C4-2B (cell line): ENCODE data around the gene MEGF8.

Source experiments
- ZFX ChIP-seq: fragments of 450-650 bp; IDR thresholded peaks from 2 replicates; pipeline ENCODE4 v1.6.1; 2017
- TF ChIP-seq, protein P1 (sequence below): fragments of 450-650 bp; conservative IDR thresholded peaks from 2 replicates; pipeline ENCODE4 v1.5.1; 2017; ENCODE audit warnings: mild to moderate bottlenecking

DNA sequence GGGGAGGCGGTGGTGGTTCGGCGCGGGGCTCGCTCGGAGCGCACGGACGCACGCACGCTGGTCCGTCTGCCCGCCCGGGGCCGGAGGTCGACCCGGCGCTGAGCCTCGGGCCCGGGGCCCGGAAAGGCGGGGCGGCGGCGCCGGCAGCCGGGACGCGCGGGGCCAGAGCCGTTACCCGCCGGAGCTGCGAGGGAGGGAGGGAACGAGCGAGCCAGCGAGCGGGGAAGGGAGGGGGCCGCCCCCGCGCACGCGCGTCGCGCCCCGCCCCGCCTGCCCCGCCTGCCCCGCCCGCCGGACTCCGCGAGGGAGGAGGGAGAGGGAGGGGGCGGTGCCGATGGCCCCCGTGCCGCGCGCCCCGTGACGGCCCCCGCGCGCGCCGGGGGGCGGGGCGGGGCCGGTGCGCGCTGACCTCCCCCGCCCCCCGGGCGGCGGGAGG, 41.4 kb upstream of the MEGF8 start:
- TF ChIP-seq, protein P1, sequence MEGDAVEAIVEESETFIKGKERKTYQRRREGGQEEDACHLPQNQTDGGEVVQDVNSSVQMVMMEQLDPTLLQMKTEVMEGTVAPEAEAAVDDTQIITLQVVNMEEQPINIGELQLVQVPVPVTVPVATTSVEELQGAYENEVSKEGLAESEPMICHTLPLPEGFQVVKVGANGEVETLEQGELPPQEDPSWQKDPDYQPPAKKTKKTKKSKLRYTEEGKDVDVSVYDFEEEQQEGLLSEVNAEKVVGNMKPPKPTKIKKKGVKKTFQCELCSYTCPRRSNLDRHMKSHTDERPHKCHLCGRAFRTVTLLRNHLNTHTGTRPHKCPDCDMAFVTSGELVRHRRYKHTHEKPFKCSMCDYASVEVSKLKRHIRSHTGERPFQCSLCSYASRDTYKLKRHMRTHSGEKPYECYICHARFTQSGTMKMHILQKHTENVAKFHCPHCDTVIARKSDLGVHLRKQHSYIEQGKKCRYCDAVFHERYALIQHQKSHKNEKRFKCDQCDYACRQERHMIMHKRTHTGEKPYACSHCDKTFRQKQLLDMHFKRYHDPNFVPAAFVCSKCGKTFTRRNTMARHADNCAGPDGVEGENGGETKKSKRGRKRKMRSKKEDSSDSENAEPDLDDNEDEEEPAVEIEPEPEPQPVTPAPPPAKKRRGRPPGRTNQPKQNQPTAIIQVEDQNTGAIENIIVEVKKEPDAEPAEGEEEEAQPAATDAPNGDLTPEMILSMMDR: no peak
- TF ChIP-seq ZFX: no peak
